ENCODE data around the gene C6orf89. TPM values are rescaled to one million over a fixed set of nuclear protein-coding genes. Genes with fewer than 3 reads are reported as not detected.

Gene C6orf89
- total RNA-seq, 2 donors from 2014 or later = 31.6 to 31.9 TPM

DNA sequence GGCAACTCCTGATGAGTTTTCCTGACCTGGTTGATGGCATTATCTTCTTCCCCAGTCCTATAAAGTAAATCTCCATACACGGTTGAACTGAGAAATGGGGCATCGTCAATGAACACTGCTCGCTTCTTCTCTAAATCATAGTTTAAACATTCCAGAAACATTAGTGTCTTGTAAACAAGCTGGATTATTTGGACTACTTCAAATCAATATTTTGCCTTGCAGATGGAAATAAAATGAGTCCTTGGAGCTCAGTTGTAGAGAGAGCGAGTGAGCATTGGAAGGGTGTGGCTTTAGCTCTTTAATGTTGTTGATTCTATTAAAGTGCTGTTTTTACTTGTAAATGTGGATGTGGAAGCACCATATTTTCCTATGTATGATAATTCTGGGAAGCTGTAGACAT is 18.4 kb downstream of the C6orf89 start:
- DNase-seq (ENCODE audit: low spot score in 2 of 2) (no peak), ATAC-seq (no peak)
- Mint-ChIP-seq H3K9me3 (no peaks in the 10 kb centered on the region), H3K36me3 (peaks cover 7 to 17% of the 10 kb centered on the region in 2 donors), H3K27ac (no peak overlapping the region)

- Mint-ChIP-seq H3K36me3 (peaks cover 7 to 12% of the 10 kb centered on the region in 2 donors), H3K27ac (no peak overlapping the region), H3K9me3 (no peaks in the 10 kb centered on the region)
- ATAC-seq (no peak), DNase-seq (ENCODE audit: low spot score in 2 of 2) (no peak)
Observed at GRCh38 chr6:36904851-36905393, 19.2 kb downstream of the C6orf89 start.

- H3K9me3 Mint-ChIP-seq = no peaks in the 10 kb centered on the region
- peaks cover 7 to 12% of the 10 kb centered on the region in 2 donors for H3K36me3 Mint-ChIP-seq
- ATAC-seq = no peak
- no peak for DNase-seq (ENCODE audit: low spot score in 2 of 2)
- H3K27ac Mint-ChIP-seq = no peak overlapping the region
Observed at GRCh38 chr6:36906539-36907325, 21.0 kb downstream of the C6orf89 start.

DNA sequence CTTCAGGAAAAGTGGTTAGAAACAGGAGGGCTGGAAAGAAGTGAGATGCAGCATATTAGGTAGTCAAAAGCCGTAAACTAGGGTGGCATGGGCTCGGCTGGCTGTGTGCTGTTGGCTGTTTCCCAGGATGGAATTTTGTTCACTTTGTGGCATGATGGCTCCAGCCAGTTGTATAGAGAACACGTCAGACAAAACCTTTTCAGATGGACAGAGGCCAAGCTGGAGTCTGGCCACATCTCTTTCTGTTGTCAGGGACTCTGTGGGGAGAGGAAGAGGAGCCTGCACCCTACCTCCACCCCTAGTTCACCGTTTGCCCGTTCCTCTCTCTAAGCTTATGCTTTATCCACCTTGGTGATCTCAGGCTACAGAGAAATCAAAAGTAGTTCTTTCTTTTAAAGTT is 22.0 kb downstream of the C6orf89 start:
- ATAC-seq = no peak
- H3K9me3 Mint-ChIP-seq = no peaks in the 10 kb centered on the region
- H3K27ac Mint-ChIP-seq = no peak overlapping the region
- no peak for DNase-seq (ENCODE audit: low spot score in 2 of 2)
- peaks cover 7 to 8% of the 10 kb centered on the region in 2 donors for H3K36me3 Mint-ChIP-seq

- DNase-seq (ENCODE audit: low spot score in 2 of 2) (no peak), ATAC-seq (no peak)
- Mint-ChIP-seq H3K27ac (no peak overlapping the region), H3K9me3 (no peaks in the 10 kb centered on the region), H3K36me3 (peaks cover 7 to 8% of the 10 kb centered on the region in 2 donors)
Observed at GRCh38 chr6:36908747-36909146, 23.0 kb downstream of the C6orf89 start.

DNA sequence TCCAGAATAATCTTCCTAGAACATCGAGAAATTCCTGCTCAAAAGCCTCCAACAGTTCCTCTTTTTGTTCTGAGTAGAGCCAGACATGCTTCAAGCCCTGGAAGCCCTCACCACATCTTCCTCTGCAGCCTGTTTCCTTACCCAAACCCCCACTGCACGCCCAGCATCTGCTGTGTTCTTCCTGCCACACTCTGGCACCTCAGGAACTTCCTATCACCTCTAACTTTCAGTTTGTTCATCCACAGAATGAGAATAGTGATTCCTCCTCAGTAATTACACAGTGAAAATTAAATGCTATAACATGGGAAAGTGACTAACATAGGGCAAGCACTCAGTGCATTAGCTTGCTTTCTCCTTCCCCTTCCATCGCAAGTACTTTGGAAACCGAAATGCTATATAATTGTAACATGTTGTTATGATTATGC is 26.3 kb downstream of the C6orf89 start:
- Mint-ChIP-seq H3K9me3 (no peaks in the 10 kb centered on the region), H3K27ac (peak overlapping the region; percentile 64 to 96), H3K36me3 (peaks cover 18 to 19% of the 10 kb centered on the region in 2 donors)
- peak; percentile 55 to 63 for ATAC-seq
- peak in 1 of 2 donors; percentile 30 for DNase-seq (ENCODE audit: low spot score in 2 of 2)

DNA sequence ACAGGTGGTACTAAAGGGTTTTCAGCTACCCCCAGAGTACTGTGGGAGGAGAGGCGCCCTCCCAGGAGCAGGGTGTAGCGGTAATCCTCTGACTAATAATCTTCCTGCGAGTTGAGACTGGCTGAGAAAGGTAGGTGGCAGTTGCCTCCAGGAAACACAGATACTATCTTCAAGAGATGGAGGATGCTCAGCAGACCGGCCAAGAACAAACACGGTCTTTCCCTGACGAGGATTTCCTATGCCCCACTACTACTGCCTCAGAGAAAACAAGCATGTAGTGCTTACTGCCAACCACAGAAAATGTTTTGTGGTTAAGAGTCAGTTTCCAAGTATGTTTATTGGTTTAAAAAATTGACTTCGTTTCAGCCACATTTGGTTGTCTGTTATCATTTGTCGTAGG is 26.8 kb downstream of the C6orf89 start:
- Mint-ChIP-seq H3K36me3 (peaks cover 18 to 19% of the 10 kb centered on the region in 2 donors), H3K27ac (peak overlapping the region; percentile 64 to 96), H3K9me3 (no peaks in the 10 kb centered on the region)
- DNase-seq (ENCODE audit: low spot score in 2 of 2) = peak; percentile 60 to 61
- peak; percentile 93 to 94 for ATAC-seq

DNA sequence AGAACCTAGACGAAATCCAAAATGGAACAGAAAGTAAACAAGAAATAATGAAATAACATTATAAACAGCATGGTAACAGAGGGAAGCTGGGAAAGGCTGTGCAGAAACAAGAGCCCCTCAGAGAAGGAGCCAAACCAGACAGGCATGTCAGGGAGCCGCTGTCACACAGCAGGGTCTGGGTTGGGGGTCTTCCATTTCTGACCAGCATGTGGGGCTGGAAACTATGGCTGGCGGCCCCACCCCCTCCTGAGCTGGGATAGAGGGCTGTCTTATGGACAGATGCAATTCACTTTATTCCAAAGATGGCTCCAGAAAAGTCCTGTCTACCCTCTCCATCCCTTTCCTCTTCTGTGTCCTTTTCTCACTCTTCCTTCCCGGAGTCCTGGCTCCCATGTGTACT is 27.3 kb downstream of the C6orf89 start:
- DNase-seq (ENCODE audit: low spot score in 2 of 2) = no peak
- H3K36me3 Mint-ChIP-seq = peaks cover 18 to 19% of the 10 kb centered on the region in 2 donors
- ATAC-seq = no peak

GRCh38 chr6:36914227-36914794 is 28.6 kb downstream of the C6orf89 start:
- Mint-ChIP-seq H3K9me3 (no peaks in the 10 kb centered on the region), H3K27ac (peak overlapping the region in 1 of 2 donors; percentile 64), H3K36me3 (peaks cover 18 to 19% of the 10 kb centered on the region in 2 donors)
- DNase-seq (ENCODE audit: low spot score in 2 of 2) (no peak), ATAC-seq (no peak)

More for the DNA sequence above, 27.3 kb downstream of the C6orf89 start:
- peak overlapping the region; percentile 64 to 96 for H3K27ac Mint-ChIP-seq
- H3K9me3 Mint-ChIP-seq = no peaks in the 10 kb centered on the region

- Mint-ChIP-seq H3K27ac (peak overlapping the region in 1 of 2 donors; percentile 38), H3K36me3 (peaks cover 19% of the 10 kb centered on the region in 2 donors), H3K9me3 (no peaks in the 10 kb centered on the region)
- no peak for DNase-seq (ENCODE audit: low spot score in 2 of 2)
- ATAC-seq = no peak
Observed at GRCh38 chr6:36915599-36915998, 29.8 kb downstream of the C6orf89 start.

DNA sequence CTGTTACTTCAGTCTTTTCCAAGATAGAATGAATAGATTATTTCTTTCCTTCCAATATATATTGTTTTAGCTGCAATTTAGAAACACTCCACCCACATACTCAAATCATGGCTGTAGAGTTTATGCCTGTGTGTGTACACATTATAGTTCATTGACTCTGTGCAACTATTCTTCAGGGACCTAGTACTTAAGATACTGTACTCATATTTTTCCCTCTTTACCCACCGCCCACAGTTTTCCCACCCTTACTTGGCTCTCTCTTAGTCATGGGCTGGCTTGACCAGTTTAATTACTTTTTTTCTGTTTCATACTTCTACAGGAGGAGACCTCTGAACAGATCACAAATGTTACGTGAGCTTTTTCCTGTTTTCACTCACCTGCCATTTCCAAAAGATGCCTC is 30.4 kb downstream of the C6orf89 start:
- Mint-ChIP-seq H3K27ac (peak overlapping the region in 1 of 2 donors; percentile 38), H3K36me3 (peaks cover 19 to 24% of the 10 kb centered on the region in 2 donors), H3K9me3 (no peaks in the 10 kb centered on the region)
- DNase-seq (ENCODE audit: low spot score in 2 of 2) (no peak), ATAC-seq (no peak)

- DNase-seq (ENCODE audit: low spot score in 2 of 2) (no peak), ATAC-seq (no peak)
- Mint-ChIP-seq H3K36me3 (peaks cover 19 to 26% of the 10 kb centered on the region in 2 donors), H3K9me3 (no peaks in the 10 kb centered on the region), H3K27ac (no peak overlapping the region)
Observed at GRCh38 chr6:36917541-36918193, 31.9 kb downstream of the C6orf89 start.

DNA sequence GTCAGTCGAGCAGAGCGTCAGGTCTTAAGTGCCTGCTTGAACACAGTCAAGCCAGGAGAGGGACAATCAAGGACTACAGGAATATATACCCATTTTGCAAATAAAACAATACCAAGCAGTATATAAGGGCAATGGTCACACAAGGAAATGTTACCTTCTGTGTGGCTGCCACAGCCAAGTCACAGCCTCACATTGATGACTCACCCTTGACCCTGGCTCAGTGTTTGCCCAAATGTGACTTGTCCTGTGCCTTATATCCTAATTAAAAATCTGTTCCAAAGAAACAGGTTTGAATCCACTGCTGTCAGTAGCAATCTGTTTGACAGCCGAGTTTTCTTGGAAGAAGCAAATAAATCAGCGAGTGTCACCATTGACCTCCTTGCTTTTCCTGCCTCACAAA is 34.3 kb downstream of the C6orf89 start:
- Mint-ChIP-seq H3K36me3 (peaks cover 9 to 14% of the 10 kb centered on the region in 2 donors), H3K9me3 (no peaks in the 10 kb centered on the region), H3K27ac (no peak overlapping the region)
- ATAC-seq (no peak), DNase-seq (ENCODE audit: low spot score in 2 of 2) (no peak)

- Mint-ChIP-seq H3K36me3 (peaks cover 8 to 14% of the 10 kb centered on the region in 2 donors), H3K9me3 (no peaks in the 10 kb centered on the region), H3K27ac (no peak overlapping the region)
- no peak for ATAC-seq
- no peak for DNase-seq (ENCODE audit: low spot score in 2 of 2)
Observed at GRCh38 chr6:36920546-36920945, 34.8 kb downstream of the C6orf89 start.

- H3K27ac Mint-ChIP-seq = peak overlapping the region in 1 of 2 donors; percentile 50
Observed at GRCh38 chr6:36924131-36924530, 38.4 kb downstream of the C6orf89 start.

GRCh38 chr6:36924778-36925374 is 39.1 kb downstream of the C6orf89 start:
- ATAC-seq = no peak
- DNase-seq (ENCODE audit: low spot score in 2 of 2) = no peak
- H3K27ac Mint-ChIP-seq = peak overlapping the region in 1 of 2 donors; percentile 72
- H3K36me3 Mint-ChIP-seq = peaks cover 0 to 13% of the 10 kb centered on the region in 2 donors
- no peaks in the 10 kb centered on the region for H3K9me3 Mint-ChIP-seq

More at GRCh38 chr6:36924131-36924530, 38.4 kb downstream of the C6orf89 start:
- DNase-seq (ENCODE audit: low spot score in 2 of 2) (no peak), ATAC-seq (peak in 1 of 2 donors; percentile 43)
- no peaks in the 10 kb centered on the region for H3K9me3 Mint-ChIP-seq
- peaks cover 0 to 13% of the 10 kb centered on the region in 2 donors for H3K36me3 Mint-ChIP-seq
